HG02852 (cell line): ENCODE data around the gene CLEC12A.
"Not testable (repeated sequence)": the region's sequence is repeated elsewhere in the genome, so short reads cannot be mapped to it uniquely, and the experiment has no call there.

Experiments
- ATAC-seq: cut with Tn5 transposase; IDR thresholded peaks from one replicate; pipeline ENCODE4 v1.9.1; 2021; ENCODE audit warnings: mild to moderate bottlenecking, moderate library complexity; ENCODE audit not compliant: unreplicated experiment

Gene CLEC12A

GRCh38 chr12:9971181-9971580, at the start of gene CLEC12A:
TSS of gene CLEC12A (plus strand) at chr12:9971409. CDS start at chr12:9971597, 188 bp downstream.
- no peak for ATAC-seq

GRCh38 chr12:9922429-9922828, 48.8 kb upstream of the CLEC12A start:
- ATAC-seq = no peak

- ATAC-seq = no peak
These were observed 45.4 kb upstream of the CLEC12A start for GRCh38 chr12:9925705-9926393.

- no peak for ATAC-seq
These were observed 44.3 kb upstream of the CLEC12A start for GRCh38 chr12:9926876-9927275.

- no peak for ATAC-seq
These were observed 42.6 kb upstream of the CLEC12A start for GRCh38 chr12:9928607-9929006.

- ATAC-seq = no peak
These were observed 40.0 kb upstream of the CLEC12A start for GRCh38 chr12:9931245-9931644.

- no peak for ATAC-seq
These were observed 38.9 kb upstream of the CLEC12A start, which contains the start of gene CLEC2A for GRCh38 chr12:9932270-9932669. TSS of gene CLEC2A (minus strand) at chr12:9932370. CDS start at chr12:9932329, 41 bp downstream.

- no peak for ATAC-seq
These were observed 37.3 kb upstream of the CLEC12A start for GRCh38 chr12:9933958-9934357.

- ATAC-seq = no peak
These were observed 36.2 kb upstream of the CLEC12A start for GRCh38 chr12:9935026-9935425.

- ATAC-seq = no peak
These were observed 34.6 kb upstream of the CLEC12A start for GRCh38 chr12:9936591-9936990.

- no peak for ATAC-seq
These were observed 30.8 kb upstream of the CLEC12A start for GRCh38 chr12:9940375-9940774.

GRCh38 chr12:9941838-9942237, 29.4 kb upstream of the CLEC12A start:
- no peak for ATAC-seq

GRCh38 chr12:9943240-9943639, 28.0 kb upstream of the CLEC12A start:
- no peak for ATAC-seq

- no peak for ATAC-seq
These were observed 26.8 kb upstream of the CLEC12A start for GRCh38 chr12:9944391-9944790.

- ATAC-seq = no peak
These were observed 23.5 kb upstream of the CLEC12A start for GRCh38 chr12:9947674-9948073.

GRCh38 chr12:9948606-9949296, 22.5 kb upstream of the CLEC12A start:
- peak; percentile 99 for ATAC-seq

GRCh38 chr12:9951026-9951675, 20.1 kb upstream of the CLEC12A start:
- ATAC-seq = no peak

- ATAC-seq = not testable (repeated sequence)
These were observed 18.1 kb upstream of the CLEC12A start for GRCh38 chr12:9952954-9953729.

- ATAC-seq = no peak
These were observed 13.4 kb upstream of the CLEC12A start for GRCh38 chr12:9957834-9958233.

- ATAC-seq = no peak
These were observed 10.6 kb upstream of the CLEC12A start for GRCh38 chr12:9960590-9960989.

- no peak for ATAC-seq
These were observed 10.1 kb upstream of the CLEC12A start for GRCh38 chr12:9961106-9961505.
